ENCODE results near the gene ELMO1.

The ELMO1 gene

GRCh38 chr7:36943591-36944435 lies 504.9 kb downstream of the ELMO1 start:
- DNase-seq (ENCODE audit: low read depth) = no peak

- no peak for DNase-seq (ENCODE audit: low read depth)
Measured at GRCh38 chr7:36942955-36943354, 505.7 kb downstream of the ELMO1 start.

GRCh38 chr7:36942541-36942940 lies 506.1 kb downstream of the ELMO1 start:
- DNase-seq (ENCODE audit: low read depth) = no peak

DNA sequence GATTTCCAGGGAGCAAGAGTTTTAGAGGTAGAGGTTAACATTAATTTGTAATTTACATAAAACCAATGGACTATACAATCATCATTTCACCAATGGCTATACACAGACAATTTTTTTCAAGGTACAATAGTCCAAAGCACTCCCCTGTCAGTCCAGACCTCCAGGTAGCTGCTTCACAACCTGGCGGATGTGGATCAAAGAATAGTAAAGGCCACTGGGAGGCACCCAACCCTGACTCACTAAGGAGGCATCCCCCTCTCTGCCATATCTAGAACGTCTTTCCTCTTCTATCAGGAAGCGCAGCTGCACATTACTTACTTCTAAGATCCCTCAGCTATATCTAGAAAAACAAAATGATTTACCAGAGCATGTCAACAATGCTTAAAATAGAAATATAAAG lies 506.6 kb downstream of the ELMO1 start:
- no peak for DNase-seq (ENCODE audit: low read depth)

DNA sequence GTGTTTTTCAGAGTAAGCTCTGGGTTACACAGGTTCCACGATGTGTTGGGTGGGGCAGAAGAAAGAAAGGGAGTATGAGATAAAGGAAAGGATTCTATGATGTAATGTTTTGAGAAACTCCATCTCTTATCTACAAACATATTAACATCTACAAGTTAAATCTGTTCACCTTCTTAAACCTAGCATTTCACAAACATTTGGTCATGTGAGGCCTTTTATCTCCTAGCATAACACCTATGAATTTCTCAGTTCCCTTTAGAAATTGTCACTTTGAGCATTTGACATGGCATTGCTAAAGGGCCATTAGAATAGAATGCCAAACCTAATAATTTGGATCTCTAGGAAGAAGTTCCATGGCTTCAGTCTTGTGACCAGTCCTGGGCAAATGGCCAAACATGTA lies 507.3 kb downstream of the ELMO1 start:
- no peak for DNase-seq (ENCODE audit: low read depth)

GRCh38 chr7:36939816-36940215 lies 508.8 kb downstream of the ELMO1 start:
- no peak for DNase-seq (ENCODE audit: low read depth)

DNA sequence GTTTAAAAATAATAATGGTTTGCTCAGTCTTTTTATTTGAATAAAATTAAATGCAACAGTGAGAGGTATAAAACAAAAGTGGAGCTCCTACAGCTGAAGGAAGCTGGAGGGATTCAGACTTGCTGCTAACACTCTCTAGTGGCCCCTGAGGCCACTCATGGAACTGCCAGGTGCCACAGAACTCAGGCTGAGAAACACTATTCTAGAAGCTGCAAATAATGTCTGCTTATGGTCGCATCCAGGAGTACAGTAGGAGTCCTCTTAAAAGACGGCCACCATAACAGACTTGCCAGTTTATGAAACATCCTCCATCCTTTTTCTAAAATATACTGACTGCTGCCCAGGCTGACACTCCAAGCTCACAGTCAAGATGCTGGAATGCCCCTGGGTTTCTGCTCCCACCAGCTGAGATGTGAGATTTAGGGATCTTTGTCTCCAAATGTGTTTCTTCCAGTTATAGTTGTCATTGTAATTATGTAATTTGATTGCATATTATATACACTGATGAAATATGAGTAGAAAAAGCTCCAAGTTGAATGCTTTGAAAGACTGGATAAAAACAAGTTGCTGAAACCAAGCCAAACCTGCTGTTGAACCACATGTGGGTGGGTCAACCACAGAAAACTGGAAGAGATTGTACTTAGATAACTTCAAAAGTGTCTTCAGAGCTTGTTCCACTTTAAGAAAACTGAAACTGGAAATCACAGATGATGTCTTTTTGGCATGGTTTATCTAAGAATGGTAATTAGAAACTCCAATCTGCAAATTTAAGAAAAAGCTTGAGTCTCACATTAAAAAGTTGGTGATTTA lies 510.7 kb downstream of the ELMO1 start:
- DNase-seq (ENCODE audit: low read depth) = no peak

DNA sequence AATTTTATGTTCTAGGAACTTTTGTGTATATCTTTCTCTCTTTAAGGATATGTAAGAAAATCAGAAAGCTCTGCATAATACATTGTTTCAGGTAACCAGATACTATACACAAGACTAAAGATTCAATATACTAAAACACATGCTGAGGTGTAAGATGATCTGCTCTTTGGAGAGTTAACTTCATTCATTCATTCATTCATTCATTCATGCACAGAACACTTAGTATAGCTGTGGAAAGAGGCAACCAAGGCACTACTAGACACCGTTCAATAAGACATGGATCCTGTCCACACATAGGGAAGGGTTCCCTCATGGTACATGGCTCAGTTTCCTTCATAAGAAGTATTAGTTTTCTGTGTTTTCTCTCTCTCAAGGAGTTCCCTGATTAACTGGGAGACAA lies 516.8 kb downstream of the ELMO1 start:
- no peak for DNase-seq (ENCODE audit: low read depth)

- no peak for DNase-seq (ENCODE audit: low read depth)
Measured at GRCh38 chr7:36929791-36930190, 518.9 kb downstream of the ELMO1 start.

DNA sequence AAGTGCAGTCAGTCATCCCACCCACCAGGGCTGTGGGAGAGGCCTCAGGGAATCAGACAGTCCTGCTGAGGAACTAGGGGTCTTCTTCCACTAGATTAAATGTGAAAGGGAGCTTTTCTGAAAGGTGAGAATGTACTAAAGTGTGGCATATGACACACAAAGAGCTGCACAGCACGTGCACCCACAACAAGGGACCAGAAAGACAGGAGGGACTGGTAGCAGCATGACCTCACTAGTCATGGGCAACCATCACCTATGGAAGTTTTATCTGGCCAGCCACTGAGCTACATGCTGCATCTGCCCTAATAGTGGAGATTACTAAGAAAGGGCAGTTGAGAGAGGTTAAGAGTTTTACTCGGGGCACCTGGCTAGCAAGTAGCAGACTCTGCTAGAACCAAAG lies 519.9 kb downstream of the ELMO1 start:
- DNase-seq (ENCODE audit: low read depth) = no peak

DNA sequence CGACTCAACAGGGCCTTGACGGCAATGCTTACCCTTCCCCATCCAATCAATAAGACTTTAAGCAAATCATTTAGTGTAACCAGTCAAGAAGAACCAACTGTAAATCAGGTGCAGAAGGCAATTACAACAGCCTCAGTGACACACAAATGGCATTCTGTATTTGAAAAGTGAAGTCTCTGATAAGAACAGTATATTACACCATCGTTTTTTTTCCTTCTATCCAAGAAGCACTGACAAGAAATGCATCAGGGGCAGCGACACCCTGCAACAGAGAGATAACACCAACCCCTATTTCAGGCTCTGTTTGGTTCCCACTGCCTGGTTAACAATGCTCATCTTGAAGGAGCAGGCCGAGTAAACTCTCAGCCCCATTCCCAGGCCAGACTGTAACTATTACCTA lies 520.4 kb downstream of the ELMO1 start:
- no peak for DNase-seq (ENCODE audit: low read depth)

GRCh38 chr7:36925691-36926090 lies 523.0 kb downstream of the ELMO1 start:
- no peak for DNase-seq (ENCODE audit: low read depth)

DNA sequence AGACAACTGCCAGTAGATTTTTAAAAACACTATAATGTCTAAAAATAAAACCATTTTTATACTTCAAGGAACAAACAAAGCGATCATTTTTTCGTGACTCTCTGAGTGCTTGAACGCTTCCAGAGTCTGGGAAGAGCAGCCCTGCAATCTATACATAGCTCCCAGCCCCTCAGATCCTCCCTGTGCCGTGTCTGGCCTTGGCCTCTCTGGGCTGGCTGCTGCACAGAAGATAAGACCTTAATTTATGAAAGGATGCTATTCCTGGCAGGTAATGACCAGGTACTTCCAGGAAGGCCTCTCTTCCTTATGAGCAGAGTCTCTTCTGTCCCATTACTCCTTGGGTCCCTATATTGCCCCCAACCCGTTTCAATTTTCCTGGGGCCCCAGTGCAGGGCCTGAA lies 523.5 kb downstream of the ELMO1 start:
- DNase-seq (ENCODE audit: low read depth) = no peak

DNA sequence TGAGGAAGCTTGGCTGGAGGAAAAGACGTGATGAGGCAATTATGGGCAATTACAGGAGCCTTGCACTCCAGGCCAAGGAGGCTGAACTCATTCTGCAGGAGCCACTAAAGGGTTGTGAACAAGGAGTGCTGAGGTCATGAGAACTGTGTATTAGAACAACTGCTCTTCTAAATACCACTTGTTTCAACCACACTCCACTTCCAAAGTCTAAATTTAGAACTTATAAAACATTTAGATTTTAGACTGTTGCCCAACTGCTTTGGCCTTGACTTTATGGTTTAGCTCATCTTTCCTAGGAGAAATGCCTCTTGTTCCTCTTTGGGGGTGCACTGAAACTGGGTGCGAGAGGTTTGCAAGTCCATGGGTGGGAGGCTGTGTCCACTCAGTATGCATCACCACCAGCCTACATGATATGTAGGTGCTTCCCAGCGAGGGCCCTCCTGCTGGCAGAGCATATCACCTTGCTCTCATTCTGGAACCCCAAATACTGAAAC lies 524.7 kb downstream of the ELMO1 start:
- DNase-seq (ENCODE audit: low read depth) = no peak

GRCh38 chr7:36923185-36923584 lies 525.5 kb downstream of the ELMO1 start:
- DNase-seq (ENCODE audit: low read depth) = no peak

DNA sequence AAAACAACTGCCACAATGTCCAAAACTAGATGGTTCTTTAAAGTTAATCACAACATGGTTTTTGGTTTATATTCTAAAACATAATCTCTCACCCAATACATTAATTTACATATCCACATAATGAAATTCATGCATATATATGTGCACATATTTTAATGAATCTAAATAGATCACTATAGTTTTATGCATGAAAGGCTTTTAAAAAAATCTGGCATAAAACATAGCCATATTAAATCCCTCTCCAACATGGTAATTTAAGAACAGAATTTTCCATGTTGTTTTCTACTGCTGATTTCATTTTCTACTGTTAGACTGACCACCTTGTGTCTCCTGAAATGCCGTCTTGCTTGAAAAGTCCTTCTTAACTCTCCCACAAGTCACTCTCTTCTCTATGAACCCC lies 528.2 kb downstream of the ELMO1 start:
- DNase-seq (ENCODE audit: low read depth) = no peak

DNA sequence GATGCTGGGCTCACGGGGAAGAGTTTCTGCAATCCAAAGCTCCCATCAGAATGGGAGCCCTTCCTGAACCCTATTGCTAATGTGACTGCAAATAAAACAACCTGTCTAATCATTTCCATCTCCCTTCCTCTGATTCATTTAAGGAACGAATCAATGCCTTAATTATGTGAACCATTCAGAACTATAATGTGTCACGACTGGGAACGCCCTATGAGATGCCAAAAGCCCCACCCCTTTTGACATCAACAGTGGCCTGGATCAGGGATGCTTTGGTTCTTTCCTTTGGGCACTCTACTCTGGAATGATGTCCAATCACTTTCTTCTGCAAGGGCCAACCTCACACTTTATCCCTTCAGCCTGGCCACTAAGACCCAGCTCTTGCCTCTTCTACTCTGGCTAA lies 528.9 kb downstream of the ELMO1 start:
- DNase-seq (ENCODE audit: low read depth) = no peak

- DNase-seq (ENCODE audit: low read depth) = no peak
Measured at GRCh38 chr7:36918591-36918990, 530.1 kb downstream of the ELMO1 start.

DNA sequence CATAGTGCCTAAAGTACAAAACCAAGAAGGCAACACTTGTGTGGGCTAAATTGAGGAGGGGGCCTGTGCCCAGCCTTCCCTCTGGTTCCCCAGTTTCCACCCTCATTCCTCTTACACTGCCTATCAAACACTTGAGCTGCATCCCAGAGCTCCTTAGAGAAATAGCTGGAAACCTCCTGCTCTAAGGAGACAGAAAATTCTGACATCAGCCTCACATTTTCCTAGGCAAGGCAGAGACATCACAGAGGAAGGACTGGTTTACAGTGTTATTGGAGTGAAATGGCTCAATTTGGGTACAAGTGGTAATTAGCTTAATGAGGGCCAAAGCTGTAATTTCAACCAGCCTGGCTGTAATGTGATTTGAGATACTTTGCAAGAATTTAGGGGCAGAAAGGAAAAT lies 532.0 kb downstream of the ELMO1 start:
- DNase-seq (ENCODE audit: low read depth) = no peak

GRCh38 chr7:36916116-36916515 lies 532.5 kb downstream of the ELMO1 start:
- no peak for DNase-seq (ENCODE audit: low read depth)

DNA sequence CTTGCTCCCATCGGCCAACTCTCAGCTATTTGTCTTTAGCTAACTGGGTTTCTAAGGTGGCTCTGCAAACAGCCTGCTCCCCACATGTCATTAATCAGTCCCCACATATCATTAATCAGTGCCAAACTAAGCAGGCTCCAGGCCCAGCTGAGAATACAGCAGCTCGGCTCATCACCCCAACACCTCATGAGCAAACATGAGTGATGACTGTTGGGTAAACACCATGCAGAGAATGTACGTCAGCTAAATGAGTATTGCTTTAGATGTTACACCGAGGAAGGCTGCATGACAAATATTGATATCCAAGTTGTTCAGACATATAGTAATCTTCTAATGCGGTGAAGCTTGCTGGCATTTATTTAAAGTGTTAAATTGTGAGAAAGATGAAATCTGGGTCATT lies 536.9 kb downstream of the ELMO1 start:
- DNase-seq (ENCODE audit: low read depth) = no peak

DNA sequence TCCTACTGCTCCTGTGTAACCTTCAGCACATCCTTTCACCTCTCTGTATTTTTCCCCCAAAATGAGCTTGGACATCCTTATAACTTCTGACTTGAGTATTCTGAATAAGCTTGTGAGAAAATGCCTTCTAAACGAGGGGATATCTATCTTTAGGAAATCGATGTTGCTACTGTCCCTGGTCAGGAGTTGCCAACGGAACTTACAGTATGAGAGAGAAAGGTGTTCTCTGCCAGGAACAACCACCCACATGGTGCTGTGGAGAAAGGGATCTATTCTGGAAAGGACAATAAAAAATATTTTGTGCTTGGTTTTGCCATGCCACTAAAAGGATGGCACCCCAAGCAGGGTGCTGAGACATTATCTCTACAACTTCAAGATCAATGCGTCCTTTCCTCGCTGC lies 537.8 kb downstream of the ELMO1 start:
- DNase-seq (ENCODE audit: low read depth) = no peak

GRCh38 chr7:36910401-36910800 lies 538.3 kb downstream of the ELMO1 start:
- DNase-seq (ENCODE audit: low read depth) = no peak

Data from GM04503 (cell line).